Esophagus squamous epithelium (tissue), 5 donors: Measurements from ENCODE around the gene OR51A4. TPM values are rescaled to one million over a fixed set of nuclear protein-coding genes. Genes with fewer than 3 reads are reported as not detected.
"Not testable (repeated sequence)": the region's sequence is repeated elsewhere in the genome, so short reads cannot be mapped to it uniquely, and the experiment has no call there.

Experiments used
- DNase-seq: peaks from one replicate; lab custom pipeline; 2025; lab: John Stamatoyannopoulos, UW
- H3K27ac ChIP-seq, 4 donors: fragments of 200-600 bp; sonication (generic); one replicate each; pipeline ENCODE4 v1.5.1; 2016 to 2019; ENCODE audit warnings: mild to moderate bottlenecking in 1 of 4
- H3K27me3 ChIP-seq, 4 donors: fragments of 200-600 bp; sonication (generic); 1 replicate in 3 of 4; 2 replicates in 1 of 4; pipeline versions ENCODE4 v1.5.1 to v1.6.0; 2017 to 2021; ENCODE audit warnings: antibody characterized with exemption in 1 of 4
- H3K36me3 ChIP-seq, 3 donors: fragments of 200-600 bp; sonication (generic); one replicate each; pipeline ENCODE4 v1.5.1; 2016 to 2019
- H3K4me1 ChIP-seq, 3 donors: fragments of 200-600 bp; sonication (generic); one replicate each; pipeline ENCODE4 v1.5.1; 2017 to 2019
- H3K4me3 ChIP-seq, 4 donors: fragments of 200-600 bp; sonication (generic); 1 replicate in 3 of 4; 2 replicates in 1 of 4; pipeline ENCODE4 v1.5.1; 2016 to 2019; ENCODE audit warnings: mild to moderate bottlenecking in 2 of 4, moderate library complexity in 1 of 4
- H3K9me3 ChIP-seq, 3 donors: fragments of 200-600 bp; sonication (generic); one replicate each; pipeline ENCODE4 v1.5.1; 2016 to 2019
- CTCF ChIP-seq, 6 experiments: fragments of 450-650 bp in 4 of 6; fragments of 200-600 bp in 2 of 6; sonication (generic) in 2 of 6; IDR thresholded peaks; one replicate each; pipeline ENCODE4 v1.5.1; 2016 to 2019; ENCODE audit warnings: antibody characterized with exemption in 6 of 6, mild to moderate bottlenecking in 4 of 6, moderate library complexity in 4 of 6
- POLR2A ChIP-seq, 4 donors: fragments of 450-650 bp; IDR thresholded peaks; one replicate each; pipeline ENCODE4 v1.6.1; 2017; ENCODE audit warnings: antibody characterized with exemption in 4 of 4, mild to moderate bottlenecking in 4 of 4, moderate library complexity in 3 of 4
- WGBS, 2 donors: methylation state at CpG; one replicate each; pipeline ENCODE4 v1.1.5; 2018; 5-methylcytosine and 5-hydroxymethylcytosine counted together
- intact Hi-C: fragments of 100-400 bp; cut with DNase I; formaldehyde crosslinking; loops from one replicate; pipeline ENCODE4 v1.15.0; 2022
- total RNA-seq, 4 donors: library from RNA; depleted of rRNA; stranded (reverse); fragments of >200 nt; gene quantifications; one replicate each; pipeline ENCODE4 v1.1.0, GENCODE V29; 2016
- donor health status: DM: yes; HTN: yes; CAD: no.

The OR51A4 gene
- total RNA-seq, 4 donors from 2014 or later: not detected

- no peak for TF ChIP-seq POLR2A (IDR thresholded peaks at IDR 0.05)
- no peak for TF ChIP-seq CTCF (IDR thresholded peaks at IDR 0.05)
- intact Hi-C loops: no loop called here
- H3K9me3 ChIP-seq: no peaks in the 10 kb centered on the region
- H3K36me3 ChIP-seq: no peaks in the 10 kb centered on the region
- DNase-seq: no peak
- WGBS, 2 donors: 38 to 44% methylated on average over 3 of the region's 3 CpGs
- H3K27me3 ChIP-seq: no peaks in the 10 kb centered on the region
- H3K4me3 ChIP-seq: no peak overlapping the region
- H3K4me1 ChIP-seq: no peaks in the 10 kb centered on the region
- no peak overlapping the region for H3K27ac ChIP-seq
Measured at GRCh38 chr11:4979036-4979435, 31.6 kb upstream of the OR51A4 start.

GRCh38 chr11:4975436-4975835 is 28.0 kb upstream of the OR51A4 start:
- no peak overlapping the region for H3K27ac ChIP-seq
- H3K4me1 ChIP-seq: no peaks in the 10 kb centered on the region
- no peak for DNase-seq
- intact Hi-C loops: no loop called here
- no peaks in the 10 kb centered on the region for H3K27me3 ChIP-seq
- no peaks in the 10 kb centered on the region for H3K9me3 ChIP-seq
- H3K4me3 ChIP-seq: no peak overlapping the region
- no peaks in the 10 kb centered on the region for H3K36me3 ChIP-seq
- TF ChIP-seq POLR2A (IDR thresholded peaks at IDR 0.05): no peak
- TF ChIP-seq CTCF (IDR thresholded peaks at IDR 0.05): no peak
- 63 to 78% methylated on average over 5 of the region's 5 CpGs for WGBS, 2 donors

GRCh38 chr11:4962816-4963215 is 15.4 kb upstream of the OR51A4 start:
- H3K4me3 ChIP-seq: no peak overlapping the region
- no peaks in the 10 kb centered on the region for H3K4me1 ChIP-seq
- intact Hi-C loops: no loop called here
- H3K27ac ChIP-seq: no peak overlapping the region
- H3K36me3 ChIP-seq: no peaks in the 10 kb centered on the region
- WGBS, 2 donors: 62 to 75% methylated on average over 1 of the region's 1 CpG
- no peaks in the 10 kb centered on the region for H3K9me3 ChIP-seq
- no peak for TF ChIP-seq POLR2A (IDR thresholded peaks at IDR 0.05)
- TF ChIP-seq CTCF (IDR thresholded peaks at IDR 0.05): no peak
- H3K27me3 ChIP-seq: no peaks in the 10 kb centered on the region
- no peak for DNase-seq

- no peak for DNase-seq
- H3K27ac ChIP-seq: no peak overlapping the region
- H3K27me3 ChIP-seq: no peaks in the 10 kb centered on the region
- intact Hi-C loops: no loop called here
- H3K36me3 ChIP-seq: no peaks in the 10 kb centered on the region
- no peak overlapping the region for H3K4me3 ChIP-seq
- no peak for TF ChIP-seq POLR2A (IDR thresholded peaks at IDR 0.05)
- TF ChIP-seq CTCF (IDR thresholded peaks at IDR 0.05): no peak
- WGBS, 2 donors: 70 to 79% methylated on average over 3 of the region's 3 CpGs
- H3K4me1 ChIP-seq: no peaks in the 10 kb centered on the region
- no peaks in the 10 kb centered on the region for H3K9me3 ChIP-seq
Measured at GRCh38 chr11:4960877-4961276, 13.5 kb upstream of the OR51A4 start.

- Histone ChIP-seq H3K4me3 (no peak overlapping the region), H3K9me3 (no peaks in the 10 kb centered on the region), H3K4me1 (no peaks in the 10 kb centered on the region), H3K27me3 (no peaks in the 10 kb centered on the region), H3K27ac (no peak overlapping the region), H3K36me3 (no peaks in the 10 kb centered on the region)
- DNase-seq: no peak
- intact Hi-C loops: no loop called here
- WGBS, 2 donors: 75 to 77% methylated on average over 4 of the region's 4 CpGs
- TF ChIP-seq CTCF (IDR thresholded peaks at IDR 0.05): no peak
- no peak for TF ChIP-seq POLR2A (IDR thresholded peaks at IDR 0.05)
Measured at GRCh38 chr11:4957396-4957795, 10.0 kb upstream of the OR51A4 start.

- 51 to 60% methylated on average over 2 of the region's 2 CpGs for WGBS, 2 donors
- H3K27ac ChIP-seq, H3K4me1 ChIP-seq, H3K9me3 ChIP-seq, intact Hi-C loops, H3K27me3 ChIP-seq, H3K36me3 ChIP-seq, H3K4me3 ChIP-seq, DNase-seq: not testable (repeated sequence)
Measured at GRCh38 chr11:4955613-4956012, 8.2 kb upstream of the OR51A4 start, which contains the start of gene OR51A2. OR51A2 (minus strand) TSS chr11:4955713; CDS start chr11:4955713, 0 bp downstream.
